Measurements from ENCODE around the gene MED13L.

Gene MED13L

GRCh38 chr12:116123451-116124258 lies 153.8 kb downstream of the MED13L start:
- no peak for DNase-seq

DNA sequence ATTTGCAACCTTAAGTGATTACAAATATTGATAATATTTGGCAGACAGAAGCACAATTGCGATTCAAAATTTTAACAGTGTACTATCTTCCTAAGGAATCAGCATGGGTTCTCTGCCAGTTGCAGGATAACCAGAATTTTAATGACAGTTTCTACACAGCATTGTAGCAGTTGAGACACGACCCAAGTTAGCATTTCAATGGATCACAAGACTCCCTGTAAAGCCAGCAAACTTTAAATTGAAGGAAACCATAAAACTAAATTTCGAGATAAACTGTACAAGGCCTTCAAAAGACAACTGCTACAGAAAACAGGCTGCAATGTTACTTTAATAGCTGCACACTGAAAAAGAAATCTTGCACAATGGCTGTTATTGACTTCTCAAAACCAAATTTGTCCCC lies 154.9 kb downstream of the MED13L start:
- no peak for DNase-seq

DNA sequence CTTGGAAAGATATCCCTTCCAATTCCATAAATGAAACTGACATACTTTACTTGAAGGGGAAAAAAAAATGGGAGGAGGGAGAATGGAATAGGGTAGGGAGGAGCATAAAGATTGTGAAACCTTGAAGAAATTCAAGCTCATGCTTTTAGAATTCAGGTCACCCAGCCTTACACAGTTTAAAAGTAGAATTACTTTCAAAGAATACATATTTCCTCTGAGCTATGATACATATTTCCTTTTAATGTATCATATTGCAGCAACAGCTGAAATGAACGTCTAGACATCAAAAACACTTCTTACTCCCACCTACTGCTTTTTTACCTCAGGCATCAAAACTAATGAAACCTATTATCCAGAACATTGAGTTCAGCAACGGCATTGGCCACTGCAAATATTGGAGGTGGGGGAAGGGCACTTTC lies 156.0 kb downstream of the MED13L start:
- DNase-seq: no peak

DNA sequence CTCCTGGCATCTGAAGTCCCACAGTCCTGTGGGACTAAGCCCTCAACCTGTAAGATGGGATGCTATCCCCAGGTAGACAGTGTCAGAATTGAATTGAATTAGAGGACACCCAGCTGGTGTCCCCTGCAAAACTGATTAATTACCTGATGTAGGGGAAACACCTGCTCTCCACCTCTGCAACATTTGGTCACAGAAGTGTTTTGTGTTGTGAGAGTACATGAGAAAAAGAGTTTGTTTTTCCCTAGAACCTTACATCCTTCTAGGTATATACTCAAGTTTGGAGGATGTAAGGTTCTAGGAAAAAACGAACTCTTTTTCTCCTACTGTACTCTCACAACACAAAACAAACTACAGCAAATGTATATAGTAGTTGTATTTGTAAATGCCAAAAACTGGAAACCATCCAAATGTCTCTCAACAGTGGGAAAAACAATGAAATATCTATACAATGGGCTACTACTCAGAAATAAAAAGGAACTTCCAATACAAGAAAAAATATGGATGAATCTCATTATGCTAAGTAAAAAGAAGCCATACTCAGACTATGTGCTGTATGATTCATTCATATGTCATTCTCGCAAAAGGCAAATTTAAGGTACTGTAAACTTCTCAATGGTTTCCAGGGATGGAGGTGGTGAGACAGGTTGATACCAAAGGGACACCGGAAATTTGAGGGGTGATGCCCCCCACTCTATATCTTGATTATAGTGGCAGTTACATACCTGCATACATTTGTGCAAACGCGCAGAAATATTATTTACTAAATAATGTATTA lies 160.7 kb downstream of the MED13L start:
- no peak for DNase-seq

- DNase-seq: no peak
Measured at GRCh38 chr12:116113398-116114130, 163.9 kb downstream of the MED13L start.

- DNase-seq: no peak
Measured at GRCh38 chr12:116106870-116107269, 170.6 kb downstream of the MED13L start.

GRCh38 chr12:116104167-116104767 lies 173.2 kb downstream of the MED13L start:
- no peak for DNase-seq

DNA sequence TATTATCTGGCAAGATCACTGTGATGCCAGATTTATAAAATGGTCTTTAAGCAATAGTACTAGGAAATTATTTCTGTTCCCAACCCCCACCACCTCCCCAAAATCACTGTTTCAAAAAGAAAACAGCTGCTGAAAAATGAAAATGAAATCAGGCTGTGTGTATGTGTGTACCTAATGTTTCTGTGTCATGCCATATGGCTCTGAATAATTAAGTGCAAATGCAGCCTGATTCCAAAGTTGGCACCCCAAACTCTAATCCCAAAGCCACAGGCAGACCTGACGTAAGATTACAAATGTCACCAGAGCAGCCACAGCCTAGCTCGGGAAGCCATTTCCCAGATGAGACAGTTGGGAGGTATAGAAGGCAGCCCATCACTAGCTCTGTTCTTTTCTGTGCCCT lies 175.5 kb downstream of the MED13L start:
- DNase-seq: no peak

GRCh38 chr12:116099652-116100432 lies 177.7 kb downstream of the MED13L start:
- no peak for DNase-seq

- DNase-seq: no peak
Measured at GRCh38 chr12:116096874-116097273, 180.6 kb downstream of the MED13L start.

DNA sequence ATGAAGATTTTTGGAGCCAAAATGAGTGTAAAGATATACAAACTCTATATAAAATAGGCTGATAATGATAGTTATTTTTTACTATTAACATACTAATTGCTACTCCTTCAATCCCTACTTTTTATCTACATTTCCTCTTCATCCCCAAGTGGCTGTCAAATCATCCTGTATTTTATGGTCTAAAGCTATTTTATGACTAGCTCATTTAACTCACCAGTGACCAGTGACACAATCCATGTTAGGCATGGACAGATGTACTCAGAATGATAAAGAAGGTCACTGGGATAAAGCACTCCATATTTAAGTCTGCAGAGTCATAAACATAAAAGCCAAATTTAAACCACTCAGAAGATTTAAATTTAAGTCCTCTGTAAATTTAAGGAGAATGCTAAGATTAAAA lies 183.0 kb downstream of the MED13L start:
- DNase-seq: no peak

DNA sequence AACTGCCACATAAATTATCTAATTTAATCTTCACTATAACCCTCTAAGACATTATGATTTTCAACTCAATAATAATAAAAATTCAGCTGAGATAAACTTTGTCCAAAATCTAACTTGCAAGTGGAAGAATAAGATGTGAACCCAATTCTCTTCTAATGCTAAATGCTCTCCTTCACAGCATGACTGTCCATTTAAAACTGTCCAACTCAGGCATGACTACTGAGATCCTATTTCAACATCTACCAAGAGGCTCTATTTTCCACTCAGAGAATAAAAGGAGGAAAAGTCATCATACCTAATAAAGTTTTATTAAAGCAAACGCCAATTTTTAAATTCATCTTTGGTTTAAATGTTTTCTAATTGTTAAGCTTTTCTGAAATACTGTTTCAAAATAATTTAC lies 183.6 kb downstream of the MED13L start:
- DNase-seq: no peak

GRCh38 chr12:116092776-116093175 lies 184.7 kb downstream of the MED13L start:
- DNase-seq: no peak

DNA sequence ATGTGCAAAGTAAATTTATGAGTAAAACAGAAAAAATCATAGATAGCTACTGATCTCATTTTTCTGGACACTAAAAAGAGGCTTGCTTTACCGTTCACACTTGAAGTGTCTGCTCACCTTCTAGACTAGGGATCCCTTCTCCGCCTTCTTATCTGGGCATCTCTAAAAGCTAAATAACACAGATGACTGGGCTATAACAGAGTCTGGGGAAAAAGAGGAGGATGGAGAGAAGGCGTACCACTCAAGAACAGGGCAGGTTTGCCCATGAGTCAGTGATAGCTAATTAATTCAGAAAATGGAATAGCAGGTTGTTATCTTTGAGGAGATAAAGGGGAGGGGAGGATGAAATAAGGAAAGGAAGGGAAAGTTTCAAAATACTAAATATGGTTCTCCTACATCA lies 185.3 kb downstream of the MED13L start:
- DNase-seq: no peak

DNA sequence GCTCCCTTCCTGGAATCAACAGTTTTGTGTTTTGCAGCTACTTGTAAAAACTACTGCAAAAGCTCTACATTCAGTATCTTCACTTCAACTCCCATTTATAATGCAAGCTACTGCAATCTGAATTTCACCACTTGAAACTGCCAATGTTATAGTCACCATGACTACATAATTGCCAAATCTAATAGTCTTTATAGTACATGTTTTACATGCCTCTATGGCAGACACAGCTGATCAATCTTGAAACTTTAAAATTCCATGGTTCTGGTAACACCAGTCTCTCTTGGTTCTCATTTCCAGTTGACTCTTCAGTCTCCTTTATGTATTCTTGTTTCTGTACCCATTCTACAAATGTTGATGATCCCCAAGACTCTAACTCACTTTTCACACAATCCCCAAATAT lies 185.9 kb downstream of the MED13L start:
- DNase-seq: no peak

DNA sequence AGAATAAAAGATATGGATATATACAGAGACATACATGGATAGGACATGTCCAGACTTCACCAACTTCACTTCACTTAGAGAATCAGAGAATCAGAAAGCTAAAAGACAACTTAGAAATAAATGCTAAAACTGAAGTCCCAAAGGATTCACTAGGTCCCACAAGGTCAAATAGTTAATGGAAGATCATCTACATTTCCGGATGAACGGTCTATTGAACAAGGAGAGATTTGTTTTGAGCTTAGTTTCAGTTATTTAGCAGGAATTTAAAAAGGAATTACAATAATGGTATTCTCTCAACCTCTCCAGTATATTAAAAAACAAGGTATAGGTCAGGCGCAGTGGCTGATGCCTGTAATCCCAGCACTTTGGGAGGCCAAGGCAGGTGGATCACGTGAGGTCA lies 187.0 kb downstream of the MED13L start:
- no peak for DNase-seq

DNA sequence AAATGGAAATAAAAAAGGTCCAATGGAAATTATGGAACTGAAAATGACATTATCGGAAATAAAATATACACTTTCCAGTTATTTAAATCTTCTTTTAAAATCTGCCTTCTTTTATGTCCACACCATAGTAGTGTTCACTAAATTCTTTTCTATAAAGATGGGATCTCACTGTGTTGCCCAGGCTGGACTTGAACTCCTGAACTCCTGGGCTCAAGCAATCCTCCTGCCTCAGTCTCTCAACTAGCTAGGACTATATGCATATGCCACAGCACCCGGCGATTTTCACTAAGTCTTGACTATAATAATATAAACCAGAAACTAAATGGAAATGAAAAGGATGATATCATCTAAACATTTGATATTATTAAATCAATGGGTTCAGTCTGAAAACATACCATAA lies 188.4 kb downstream of the MED13L start:
- no peak for DNase-seq

GRCh38 chr12:116087962-116088361 lies 189.5 kb downstream of the MED13L start:
- no peak for DNase-seq

DNA sequence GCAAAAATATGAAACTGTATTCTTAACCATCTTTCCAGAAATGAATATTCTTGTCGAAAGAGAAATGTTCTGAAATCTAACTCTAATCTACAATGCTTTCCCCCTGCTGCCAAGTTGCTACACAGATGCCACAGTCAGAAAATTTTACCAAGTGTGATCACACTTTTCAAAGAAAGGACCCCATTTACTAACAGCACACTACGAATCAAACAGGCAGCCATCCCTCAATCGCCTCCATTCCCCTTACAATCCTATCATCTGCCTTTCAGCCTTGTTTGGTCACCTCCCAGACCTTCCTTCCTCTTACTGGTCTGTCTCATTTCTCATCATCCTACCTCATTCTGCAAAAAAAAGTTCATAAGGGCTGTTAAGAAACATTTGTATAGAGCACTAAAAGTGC lies 190.1 kb downstream of the MED13L start:
- DNase-seq: no peak

- no peak for DNase-seq
Measured at GRCh38 chr12:116080415-116080814, 197.1 kb downstream of the MED13L start.

GRCh38 chr12:116078396-116078795 lies 199.1 kb downstream of the MED13L start:
- no peak for DNase-seq

- no peak for DNase-seq
Measured at GRCh38 chr12:116077431-116077830, 200.1 kb downstream of the MED13L start.

Measured in effector CD4-positive, alpha-beta T cell (primary cell).